Spleen (tissue), 11 donors: Measurements from ENCODE around the gene CCNL1. TPM values are rescaled to one million over a fixed set of nuclear protein-coding genes. Genes with fewer than 3 reads are reported as not detected.

Experiments
- DNase-seq: peaks from one replicate; pipeline ENCODE4 v3.0.0-alpha.2; 2020
- H3K27ac ChIP-seq, 8 donors: fragments of 200-600 bp; sonication (generic) in 7 of 8; 1 replicate in 4 of 8; 2 replicates in 4 of 8; pipeline versions ENCODE4 v1.5.0 to v1.8.0; 2016 to 2021; ENCODE audit warnings: inconsistent platforms in 4 of 8, mild to moderate bottlenecking in 4 of 8, moderate library complexity in 1 of 8
- H3K27me3 ChIP-seq, 7 donors: fragments of 200-600 bp; sonication (generic) in 6 of 7; replicated peaks in 1 of 7; 1 replicate in 4 of 7; 2 replicates in 3 of 7; pipeline versions ENCODE4 v1.5.0 to v1.8.0; 2016 to 2021; ENCODE audit warnings: inconsistent platforms in 3 of 7, mild to moderate bottlenecking in 1 of 7
- H3K36me3 ChIP-seq, 6 donors: fragments of 200-600 bp; sonication (generic) in 5 of 6; 1 replicate in 4 of 6; 2 replicates in 2 of 6; pipeline versions ENCODE4 v1.5.0 to v1.8.0; 2016 to 2021; ENCODE audit warnings: inconsistent platforms in 2 of 6
- H3K4me1 ChIP-seq, 6 donors: fragments of 200-600 bp; sonication (generic) in 5 of 6; 1 replicate in 3 of 6; 2 replicates in 3 of 6; pipeline versions ENCODE4 v1.5.0 to v1.8.0; 2016 to 2021; ENCODE audit warnings: inconsistent platforms in 3 of 6
- H3K4me3 ChIP-seq, 8 donors: fragments of 200-600 bp; sonication (generic) in 7 of 8; 1 replicate in 4 of 8; 2 replicates in 4 of 8; pipeline versions ENCODE4 v1.5.0 to v1.8.0; 2016 to 2021; ENCODE audit warnings: inconsistent platforms in 4 of 8, mild to moderate bottlenecking in 4 of 8, moderate library complexity in 2 of 8
- H3K9me3 ChIP-seq, 8 donors: fragments of 200-600 bp; sonication (generic) in 7 of 8; 1 replicate in 4 of 8; 2 replicates in 4 of 8; pipeline versions ENCODE4 v1.5.0 to v1.8.0; 2016 to 2021; ENCODE audit warnings: inconsistent platforms in 4 of 8
- CTCF ChIP-seq, 11 experiments: fragments of 200-600 bp in 7 of 11; fragments of 450-650 bp in 4 of 11; sonication (generic) in 4 of 11; IDR thresholded peaks in 8 of 11; conservative IDR thresholded peaks in 3 of 11; 1 replicate in 7 of 11; 2 replicates in 4 of 11; pipeline versions ENCODE4 v1.4.0 to v1.8.0; 2016 to 2021; ENCODE audit warnings: antibody characterized with exemption in 11 of 11, inconsistent platforms in 4 of 11, mild to moderate bottlenecking in 1 of 11
- POLR2A ChIP-seq, 3 donors: fragments of 450-650 bp; IDR thresholded peaks; one replicate each; pipeline ENCODE4 v1.5.1; 2017; ENCODE audit warnings: antibody characterized with exemption in 3 of 3, mild to moderate bottlenecking in 1 of 3
- POLR2AphosphoS5 ChIP-seq, 3 donors: sonication (generic); formaldehyde crosslinking; IDR thresholded peaks; one replicate each; pipeline ENCODE4 v1.5.1; 2017; ENCODE audit warnings: antibody characterized with exemption in 3 of 3
- WGBS, 5 donors: extraction: QIAGEN DNeasy Blood & Tissue Kit in 3 of 5; methylation state at CpG; one replicate each; pipeline versions ENCODE4 v1.1.5 to v1.1.7; 2013 to 2018; 5-methylcytosine and 5-hydroxymethylcytosine counted together
- intact Hi-C: fragments of 100-400 bp; cut with DNase I; formaldehyde crosslinking; loops from one replicate; pipeline ENCODE4 v1.15.0; 2023; ENCODE audit warnings: low total_unique reads
- polyA plus RNA-seq, 3 donors: library from polyadenylated mRNA; stranded (reverse); fragments of 200-250 nt; gene quantifications; one replicate each; pipeline ENCODE4 v1.2.1, GENCODE V29; 2013
- total RNA-seq, 7 donors: library from RNA; depleted of rRNA in 3 of 7; stranded (reverse); fragments of >200 nt in 3 of 7; fragmentation: NEBNext Ultra II Directional in 4 of 7; extraction: Animal tissue kit (Norgen Biotek cat#: 25700) in 4 of 7; gene quantifications; one replicate each; pipeline versions ENCODE4 v1.1.0 to v1.2.1, GENCODE V29; 2016 to 2021
- donor health status: healthy with polysubstance abuse.
- donor health status: DM: no; HTN: no; CAD: no; lungs with moderate emphysema.
- donor health status: DM: no; HTN: no; CAD: no.
- donor health status: Bipolar disorder and iron deficiency.
- donor health status: healthy.
- donor health status: DM: no; HTN: no; CAD: no.
- donor health status: DM: yes; HTN: yes; CAD: no.

The CCNL1 gene
- total and polyA plus RNA-seq, 10 donors: 76.9 to 405 (median 234) TPM

GRCh38 chr3:157112536-157112935 lies 47.4 kb downstream of the CCNL1 start:
- no peaks in the 10 kb centered on the region for H3K27me3 ChIP-seq
- intact Hi-C loops: no loop called here
- TF ChIP-seq POLR2A (IDR thresholded peaks at IDR 0.05): no peak
- TF ChIP-seq CTCF (IDR thresholded peaks at IDR 0.05 in 8 of 11, conservative IDR thresholded peaks at IDR 0.05 in 3 of 11): no peak
- no peak for TF ChIP-seq POLR2AphosphoS5 (IDR thresholded peaks at IDR 0.05)
- H3K27ac ChIP-seq: no peak overlapping the region
- 86 to 92% (median 87%) methylated on average over 4 of the region's 4 CpGs for WGBS, 5 donors
- H3K4me3 ChIP-seq: no peak overlapping the region
- H3K9me3 ChIP-seq: no peaks in the 10 kb centered on the region
- peaks cover 0 to 8% (median 0%) of the 10 kb centered on the region in 6 donors for H3K4me1 ChIP-seq
- no peaks in the 10 kb centered on the region for H3K36me3 ChIP-seq
- DNase-seq: no peak

- H3K4me1 ChIP-seq: peaks cover 0 to 8% (median 0%) of the 10 kb centered on the region in 6 donors
- 74 to 88% (median 82%) methylated on average over 2 of the region's 2 CpGs for WGBS, 5 donors
- H3K27ac ChIP-seq: no peak overlapping the region
- TF ChIP-seq POLR2A (IDR thresholded peaks at IDR 0.05): no peak
- no peak for TF ChIP-seq CTCF (IDR thresholded peaks at IDR 0.05 in 8 of 11, conservative IDR thresholded peaks at IDR 0.05 in 3 of 11)
- TF ChIP-seq POLR2AphosphoS5 (IDR thresholded peaks at IDR 0.05): no peak
- intact Hi-C loops: no loop called here
- no peak for DNase-seq
- H3K9me3 ChIP-seq: no peaks in the 10 kb centered on the region
- no peaks in the 10 kb centered on the region for H3K27me3 ChIP-seq
- H3K4me3 ChIP-seq: no peak overlapping the region
- no peaks in the 10 kb centered on the region for H3K36me3 ChIP-seq
Observed at GRCh38 chr3:157111518-157111917, 48.4 kb downstream of the CCNL1 start.

GRCh38 chr3:157110761-157111278 lies 49.1 kb downstream of the CCNL1 start:
- Histone ChIP-seq H3K4me1 (peaks cover 0 to 8% (median 0%) of the 10 kb centered on the region in 6 donors), H3K36me3 (no peaks in the 10 kb centered on the region), H3K9me3 (no peaks in the 10 kb centered on the region), H3K4me3 (no peak overlapping the region), H3K27ac (no peak overlapping the region), H3K27me3 (no peaks in the 10 kb centered on the region)
- 69 to 75% (median 74%) methylated on average over 6 of the region's 6 CpGs for WGBS, 5 donors
- intact Hi-C loops: no loop called here
- TF ChIP-seq POLR2AphosphoS5 (IDR thresholded peaks at IDR 0.05) (no peak), POLR2A (IDR thresholded peaks at IDR 0.05) (no peak), CTCF (IDR thresholded peaks at IDR 0.05 in 8 of 11, conservative IDR thresholded peaks at IDR 0.05 in 3 of 11) (no peak)
- DNase-seq: no peak

- no peak overlapping the region for H3K4me3 ChIP-seq
- no peaks in the 10 kb centered on the region for H3K36me3 ChIP-seq
- peaks cover 0 to 13% (median 2%) of the 10 kb centered on the region in 6 donors for H3K4me1 ChIP-seq
- intact Hi-C loops: no loop called here
- DNase-seq: no peak
- H3K9me3 ChIP-seq: no peaks in the 10 kb centered on the region
- H3K27ac ChIP-seq: no peak overlapping the region
- H3K27me3 ChIP-seq: no peaks in the 10 kb centered on the region
- WGBS, 5 donors: 78 to 89% (median 85%) methylated on average over 7 of the region's 7 CpGs
- TF ChIP-seq POLR2AphosphoS5 (IDR thresholded peaks at IDR 0.05) (no peak), CTCF (IDR thresholded peaks at IDR 0.05 in 8 of 11, conservative IDR thresholded peaks at IDR 0.05 in 3 of 11) (no peak), POLR2A (IDR thresholded peaks at IDR 0.05) (no peak)
Observed at GRCh38 chr3:157109267-157110141, 50.4 kb downstream of the CCNL1 start.
